ENCODE measurements around the gene LYRM4. TPM values are rescaled to one million over a fixed set of nuclear protein-coding genes. Genes with fewer than 3 reads are reported as not detected.

The LYRM4 gene
- polyA plus RNA-seq, 1 donor (not counting 4 experiments of a cell fraction or from before 2014, with no cell fraction given): 41.1 TPM

- no peaks in the 10 kb centered on the region for H3K9me3 ChIP-seq (ENCODE audit: control insufficient read depth, low read depth, low read length)
- DNase-seq (ENCODE audit: low read depth, low spot score): no peak
- H3K9me1 ChIP-seq (ENCODE audit: control insufficient read depth, extremely low read depth, insufficient read depth, low read length): no peaks in the 10 kb centered on the region
- H3K9ac ChIP-seq (ENCODE audit: control insufficient read depth, extremely low read depth, insufficient read depth, low read length): no peak overlapping the region
- no peak overlapping the region for H3K4me3 ChIP-seq (ENCODE audit: control insufficient read depth in 2 of 3, extremely low read depth in 1 of 3, insufficient read depth in 2 of 3, low read depth in 1 of 3, low read length in 3 of 3)
- no peak overlapping the region for H3K27ac ChIP-seq (ENCODE audit: control insufficient read depth, insufficient read depth, low read length)
- peaks cover 27% of the 10 kb centered on the region for H3K4me1 ChIP-seq (ENCODE audit: control insufficient read depth, extremely low read depth, insufficient read depth, low read length)
- no peak overlapping the region for H3K4me2 ChIP-seq (ENCODE audit: control insufficient read depth, extremely low read depth, insufficient read depth, low read depth, low read length)
- no peak overlapping the region for H2AFZ ChIP-seq (ENCODE audit: control insufficient read depth, low read length)
- peaks cover 2% of the 10 kb centered on the region for H3K79me2 ChIP-seq (ENCODE audit: control insufficient read depth, insufficient read depth, low read length)
- dilution Hi-C loops (cut with MboI; ENCODE audit: extremely low pct_ligation_motif_present, low sequenced_read_pairs): no loop called here
- no peaks in the 10 kb centered on the region for H3K27me3 ChIP-seq (ENCODE audit: control insufficient read depth, extremely low read depth, insufficient read depth, low read length)
- H3K36me3 ChIP-seq (ENCODE audit: control insufficient read depth in 2 of 2, extremely low read depth in 1 of 2, insufficient read depth in 2 of 2, low read length in 2 of 2): peaks cover 2 to 4% of the 10 kb centered on the region in 2 experiments
- FAIRE-seq: no peak
- TF ChIP-seq CTCF (optimal IDR thresholded peaks at IDR 0.05 in 1 of 3, IDR thresholded peaks at IDR 0.05 in 1 of 3, conservative IDR thresholded peaks at IDR 0.05 in 1 of 3; ENCODE audit: extremely low read depth in 1 of 3, insufficient read depth in 2 of 3, low read length in 3 of 3) (no peak), EZH2 (IDR thresholded peaks at IDR 0.05; ENCODE audit: low read length) (no peak)
- H4K20me1 ChIP-seq (ENCODE audit: control insufficient read depth, extremely low read depth, insufficient read depth, low read length): no peaks in the 10 kb centered on the region
Observed at GRCh38 chr6:5208057-5208456, 52.7 kb downstream of the LYRM4 start.

GRCh38 chr6:5206920-5207561 is 53.7 kb downstream of the LYRM4 start:
- dilution Hi-C loops (cut with MboI; ENCODE audit: extremely low pct_ligation_motif_present, low sequenced_read_pairs): no loop called here
- peaks cover 2% of the 10 kb centered on the region for H3K79me2 ChIP-seq (ENCODE audit: control insufficient read depth, insufficient read depth, low read length)
- no peak for TF ChIP-seq EZH2 (IDR thresholded peaks at IDR 0.05; ENCODE audit: low read length)
- no peak for TF ChIP-seq CTCF (optimal IDR thresholded peaks at IDR 0.05 in 1 of 3, IDR thresholded peaks at IDR 0.05 in 1 of 3, conservative IDR thresholded peaks at IDR 0.05 in 1 of 3; ENCODE audit: extremely low read depth in 1 of 3, insufficient read depth in 2 of 3, low read length in 3 of 3)
- H3K9me1 ChIP-seq (ENCODE audit: control insufficient read depth, extremely low read depth, insufficient read depth, low read length): no peaks in the 10 kb centered on the region
- H3K4me1 ChIP-seq (ENCODE audit: control insufficient read depth, extremely low read depth, insufficient read depth, low read length): peaks cover 36% of the 10 kb centered on the region
- H4K20me1 ChIP-seq (ENCODE audit: control insufficient read depth, extremely low read depth, insufficient read depth, low read length): no peaks in the 10 kb centered on the region
- H3K4me3 ChIP-seq (ENCODE audit: control insufficient read depth in 2 of 3, extremely low read depth in 1 of 3, insufficient read depth in 2 of 3, low read depth in 1 of 3, low read length in 3 of 3): no peak overlapping the region
- H3K27me3 ChIP-seq (ENCODE audit: control insufficient read depth, extremely low read depth, insufficient read depth, low read length): no peaks in the 10 kb centered on the region
- DNase-seq (ENCODE audit: low read depth, low spot score) (no peak), FAIRE-seq (no peak)
- no peak overlapping the region for H3K4me2 ChIP-seq (ENCODE audit: control insufficient read depth, extremely low read depth, insufficient read depth, low read depth, low read length)
- H3K9ac ChIP-seq (ENCODE audit: control insufficient read depth, extremely low read depth, insufficient read depth, low read length): no peak overlapping the region
- no peaks in the 10 kb centered on the region for H3K9me3 ChIP-seq (ENCODE audit: control insufficient read depth, low read depth, low read length)
- no peak overlapping the region for H3K27ac ChIP-seq (ENCODE audit: control insufficient read depth, insufficient read depth, low read length)
- peaks cover 0 to 4% of the 10 kb centered on the region in 2 experiments for H3K36me3 ChIP-seq (ENCODE audit: control insufficient read depth in 2 of 2, extremely low read depth in 1 of 2, insufficient read depth in 2 of 2, low read length in 2 of 2)
- no peak overlapping the region for H2AFZ ChIP-seq (ENCODE audit: control insufficient read depth, low read length)
